Loucy (cell line): Measurements from ENCODE around the gene HSF5.

Experiments
- H2AFZ ChIP-seq: fragments of 200-600 bp; sonication (generic); 2 replicates; pipeline ENCODE4 v1.6.0; 2016; ENCODE audit warnings: antibody characterized with exemption, mild to moderate bottlenecking, low read length, moderate library complexity
- H3F3A ChIP-seq: fragments of 200-600 bp; 2 replicates; pipeline ENCODE4 v1.6.0; 2016; ENCODE audit warnings: antibody characterized with exemption, low read depth, mild to moderate bottlenecking
- H3K27me3 ChIP-seq: fragments of 200-600 bp; sonication (generic); 2 replicates; pipeline ENCODE4 v1.6.1; 2014; ENCODE audit warnings: low read length, mild to moderate bottlenecking; ENCODE audit not compliant: insufficient read depth, poor library complexity, severe bottlenecking
- H3K36me3 ChIP-seq: fragments of 200-600 bp; sonication (generic); 2 replicates; pipeline ENCODE4 v1.6.1; 2016; ENCODE audit warnings: low read length; ENCODE audit not compliant: insufficient read depth
- H3K4me1 ChIP-seq: fragments of 200-600 bp; sonication (generic); 2 replicates; pipeline ENCODE4 v1.5.1; 2014; ENCODE audit warnings: low read length, mild to moderate bottlenecking; ENCODE audit not compliant: insufficient read depth, poor library complexity, severe bottlenecking
- H3K4me2 ChIP-seq: fragments of 200-600 bp; sonication (generic); 2 replicates; pipeline ENCODE4 v1.6.0; 2014; ENCODE audit warnings: antibody characterized with exemption, low read length, low read depth, mild to moderate bottlenecking; ENCODE audit not compliant: poor library complexity, severe bottlenecking
- H3K4me3 ChIP-seq: fragments of 200-600 bp; sonication (generic); 2 replicates; pipeline ENCODE4 v1.5.1; 2014; ENCODE audit warnings: low read length, mild to moderate bottlenecking, mixed read lengths; ENCODE audit not compliant: poor library complexity, severe bottlenecking
- H3K79me2 ChIP-seq: fragments of 200-600 bp; sonication (generic); 2 replicates; pipeline ENCODE4 v1.6.1; 2014; ENCODE audit warnings: low read length; ENCODE audit not compliant: insufficient read depth
- H3K9ac ChIP-seq: fragments of 200-600 bp; sonication (generic); 2 replicates; pipeline ENCODE4 v1.6.0; 2014; ENCODE audit warnings: mild to moderate bottlenecking, low read depth, low read length, moderate library complexity; ENCODE audit not compliant: poor library complexity, severe bottlenecking
- H3K9me2 ChIP-seq: fragments of 200-600 bp; sonication (generic); replicated peaks from 2 replicates; pipeline ENCODE4 v1.6.1; 2016; ENCODE audit warnings: low read depth, low read length, mixed read lengths
- H3K9me3 ChIP-seq: fragments of 200-600 bp; sonication (generic); 2 replicates; pipeline ENCODE4 v1.6.1; 2014; ENCODE audit warnings: mild to moderate bottlenecking, antibody characterized with exemption, low read length, low read depth; ENCODE audit not compliant: insufficient read depth
- H4K20me1 ChIP-seq: fragments of 200-600 bp; sonication (generic); 2 replicates; pipeline ENCODE4 v1.6.0; 2014; ENCODE audit warnings: antibody characterized with exemption, low read length, mild to moderate bottlenecking; ENCODE audit not compliant: insufficient read depth, poor library complexity, severe bottlenecking
- CTCF ChIP-seq: fragments of 200-600 bp; sonication (generic); conservative IDR thresholded peaks from 2 replicates; pipeline ENCODE4 v1.5.1; 2014; ENCODE audit warnings: mild to moderate bottlenecking, antibody characterized with exemption, low read length
- EZH2phosphoT487 ChIP-seq: fragments of 200-600 bp; IDR thresholded peaks from 2 replicates; pipeline ENCODE4 v1.6.1; 2018; ENCODE audit warnings: antibody characterized with exemption, mild to moderate bottlenecking, moderate library complexity, borderline replicate concordance

HSF5 gene

GRCh38 chr17:58533616-58534188, 45.5 kb upstream of the HSF5 start:
- no peak overlapping the region for H2AFZ ChIP-seq
- no peaks in the 10 kb centered on the region for H4K20me1 ChIP-seq
- H3K9me2 ChIP-seq: no peaks in the 10 kb centered on the region

GRCh38 chr17:58532555-58532951, 44.3 kb upstream of the HSF5 start:
- no peak overlapping the region for H3K4me2 ChIP-seq
- H3K4me3 ChIP-seq: no peak overlapping the region
- H3K9me2 ChIP-seq: no peaks in the 10 kb centered on the region
- no peak overlapping the region for H2AFZ ChIP-seq
- H3K4me1 ChIP-seq: no peaks in the 10 kb centered on the region
- no peaks in the 10 kb centered on the region for H3K79me2 ChIP-seq
- H4K20me1 ChIP-seq: no peaks in the 10 kb centered on the region
- H3K27me3 ChIP-seq: no peaks in the 10 kb centered on the region
- H3K9ac ChIP-seq: no peak overlapping the region
- no peaks in the 10 kb centered on the region for H3K9me3 ChIP-seq
- H3F3A ChIP-seq: no peaks in the 10 kb centered on the region
- TF ChIP-seq EZH2phosphoT487 (no peak), CTCF (no peak)
- no peaks in the 10 kb centered on the region for H3K36me3 ChIP-seq

More at GRCh38 chr17:58533616-58534188, 45.5 kb upstream of the HSF5 start:
- TF ChIP-seq EZH2phosphoT487: no peak
- TF ChIP-seq CTCF: no peak
- no peaks in the 10 kb centered on the region for H3K27me3 ChIP-seq
- no peaks in the 10 kb centered on the region for H3K79me2 ChIP-seq
- H3K4me3 ChIP-seq: no peak overlapping the region
- H3K4me1 ChIP-seq: no peaks in the 10 kb centered on the region
- H3F3A ChIP-seq: no peaks in the 10 kb centered on the region
- H3K9ac ChIP-seq: no peak overlapping the region
- H3K4me2 ChIP-seq: no peak overlapping the region
- no peaks in the 10 kb centered on the region for H3K36me3 ChIP-seq
- no peaks in the 10 kb centered on the region for H3K9me3 ChIP-seq

GRCh38 chr17:58531661-58532554, 43.7 kb upstream of the HSF5 start:
- Histone ChIP-seq H2AFZ (no peak overlapping the region), H3K36me3 (no peaks in the 10 kb centered on the region), H3K9ac (no peak overlapping the region), H3K27me3 (no peaks in the 10 kb centered on the region), H3K4me3 (no peak overlapping the region), H3K79me2 (no peaks in the 10 kb centered on the region), H3K4me1 (peaks cover 6% of the 10 kb centered on the region), H3K4me2 (no peak overlapping the region), H3K9me3 (no peaks in the 10 kb centered on the region), H3F3A (no peaks in the 10 kb centered on the region), H4K20me1 (no peaks in the 10 kb centered on the region), H3K9me2 (no peaks in the 10 kb centered on the region)
- no peak for TF ChIP-seq CTCF
- no peak for TF ChIP-seq EZH2phosphoT487
